RWPE1 (cell line): ENCODE results near the gene GAST.

ENCODE experiments used
- CTCF ChIA-PET: fragments of 350-600 bp; sonication (Branson Sonifier 250); formaldehyde crosslinking; extraction: SDS; loops from one replicate; lab custom pipeline; 2021; lab: Yijun Ruan, JAX
- POLR2A ChIA-PET: fragments of 400-600 bp; formaldehyde crosslinking; extraction: SDS; loops from one replicate; lab custom pipeline; 2020; ENCODE audit warnings: antibody characterized with exemption; ENCODE audit not compliant: low non-redundant PET; lab: Yijun Ruan, JAX
- DNase-seq: peaks from one replicate; pipeline ENCODE4 v3.0.0; 2012; ENCODE audit warnings: low spot score
- H3K27ac ChIP-seq: fragments of 450-650 bp; 2 replicates; pipeline ENCODE4 v1.5.1; 2017
- CTCF ChIP-seq: fragments of 450-650 bp; conservative IDR thresholded peaks from 2 replicates; pipeline ENCODE4 v1.5.1; 2017; ENCODE audit warnings: low read depth, mild to moderate bottlenecking

Gene GAST

GRCh38 chr17:41762391-41762790 is 50.3 kb downstream of the GAST start:
- DNase-seq, result no peak
- no peak for TF ChIP-seq CTCF
- CTCF ChIA-PET, result no interaction called here
- peak overlapping the region; percentile 37 for H3K27ac ChIP-seq
- POLR2A ChIA-PET, result no interaction called here

- DNase-seq, result no peak
- no peak for TF ChIP-seq CTCF
- ChIA-PET POLR2A (interaction anchor here (1.3 kb wide), 1 partner anchor 24 kb away, joined by 3 read pairs; the partner anchor contains the start of gene JUP), CTCF (interaction anchor here (0.5 to 0.9 kb wide), 2 partner anchors 23 to 855 kb away, joined by 3 read pairs; partner anchors contain the start of gene JUP)
- peak overlapping the region; percentile 37 for H3K27ac ChIP-seq
Measured at GRCh38 chr17:41762841-41763240, 50.7 kb downstream of the GAST start.

GRCh38 chr17:41763327-41763726 is 51.2 kb downstream of the GAST start:
- no peak for DNase-seq
- no peak for TF ChIP-seq CTCF
- CTCF ChIA-PET, result interaction anchor here (0.5 to 1.0 kb wide), 3 partner anchors 11 to 855 kb away, joined by 3 read pairs; partner anchors contain the start of gene JUP
- POLR2A ChIA-PET, result interaction anchor here (1.3 kb wide), 1 partner anchor 23 kb away, joined by 3 read pairs; the partner anchor contains the start of gene JUP
- H3K27ac ChIP-seq, result peak overlapping the region; percentile 37
